A549 treated with AZD2906 at 1 μM for 4 hours (cell line): ENCODE data around the gene BBS2. TPM values are rescaled to one million over a fixed set of nuclear protein-coding genes. Genes with fewer than 3 reads are reported as not detected.

ENCODE experiments used
- total RNA-seq: library from RNA; stranded (reverse); fragments of 200-300 nt; extraction: Qiagen RNA extraction; gene quantifications from 5 replicates; pipeline ENCODE4 v1.2.3, GENCODE V29; 2022

Gene BBS2, protein sequence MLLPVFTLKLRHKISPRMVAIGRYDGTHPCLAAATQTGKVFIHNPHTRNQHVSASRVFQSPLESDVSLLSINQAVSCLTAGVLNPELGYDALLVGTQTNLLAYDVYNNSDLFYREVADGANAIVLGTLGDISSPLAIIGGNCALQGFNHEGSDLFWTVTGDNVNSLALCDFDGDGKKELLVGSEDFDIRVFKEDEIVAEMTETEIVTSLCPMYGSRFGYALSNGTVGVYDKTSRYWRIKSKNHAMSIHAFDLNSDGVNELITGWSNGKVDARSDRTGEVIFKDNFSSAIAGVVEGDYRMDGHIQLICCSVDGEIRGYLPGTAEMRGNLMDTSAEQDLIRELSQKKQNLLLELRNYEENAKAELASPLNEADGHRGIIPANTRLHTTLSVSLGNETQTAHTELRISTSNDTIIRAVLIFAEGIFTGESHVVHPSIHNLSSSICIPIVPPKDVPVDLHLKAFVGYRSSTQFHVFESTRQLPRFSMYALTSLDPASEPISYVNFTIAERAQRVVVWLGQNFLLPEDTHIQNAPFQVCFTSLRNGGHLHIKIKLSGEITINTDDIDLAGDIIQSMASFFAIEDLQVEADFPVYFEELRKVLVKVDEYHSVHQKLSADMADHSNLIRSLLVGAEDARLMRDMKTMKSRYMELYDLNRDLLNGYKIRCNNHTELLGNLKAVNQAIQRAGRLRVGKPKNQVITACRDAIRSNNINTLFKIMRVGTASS
- total RNA-seq = 15.8 to 32.7 TPM (median 22.1 TPM) in 5 replicates

DNA sequence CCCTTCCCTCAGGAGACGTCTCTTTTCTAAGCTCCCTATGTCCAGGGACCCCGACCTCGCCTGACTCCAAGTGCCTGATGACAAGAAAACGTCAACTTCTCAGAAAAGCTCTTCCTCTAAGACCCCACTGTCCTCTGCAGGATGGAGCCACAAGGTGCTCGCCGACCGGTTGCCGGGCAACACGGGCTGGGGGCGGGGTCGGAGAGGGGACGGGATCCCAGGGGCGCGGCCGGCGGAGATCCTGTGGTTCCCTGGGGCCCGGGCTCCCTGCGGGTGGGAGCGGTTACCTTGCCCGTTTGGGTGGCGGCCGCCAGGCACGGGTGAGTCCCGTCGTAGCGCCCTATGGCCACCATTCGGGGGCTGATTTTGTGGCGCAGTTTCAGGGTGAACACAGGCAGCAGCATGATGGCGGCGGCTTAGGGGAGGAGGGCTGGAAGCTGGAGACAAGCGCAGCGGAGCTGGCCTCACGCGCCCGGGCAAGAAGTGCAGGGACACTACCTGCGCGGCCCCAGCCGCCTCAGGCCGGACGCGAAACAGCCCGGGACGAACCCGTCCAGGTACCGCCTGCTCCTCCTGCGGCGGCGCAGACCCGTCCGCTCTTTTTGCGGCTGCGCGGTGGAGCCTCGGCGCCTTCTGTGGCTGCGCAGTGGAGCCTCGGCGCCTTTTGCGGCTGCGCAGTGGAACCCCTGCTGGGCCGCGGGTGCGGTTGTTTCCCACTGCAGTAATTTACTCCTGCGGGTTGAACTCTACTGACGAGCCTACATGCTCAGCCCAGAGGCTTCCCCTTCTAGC lies at the start of gene BBS2:
BBS2 (minus strand) TSS at position 566 of the 792 bp plus-strand sequence; CDS start at position 404, 162 bp downstream.

DNA sequence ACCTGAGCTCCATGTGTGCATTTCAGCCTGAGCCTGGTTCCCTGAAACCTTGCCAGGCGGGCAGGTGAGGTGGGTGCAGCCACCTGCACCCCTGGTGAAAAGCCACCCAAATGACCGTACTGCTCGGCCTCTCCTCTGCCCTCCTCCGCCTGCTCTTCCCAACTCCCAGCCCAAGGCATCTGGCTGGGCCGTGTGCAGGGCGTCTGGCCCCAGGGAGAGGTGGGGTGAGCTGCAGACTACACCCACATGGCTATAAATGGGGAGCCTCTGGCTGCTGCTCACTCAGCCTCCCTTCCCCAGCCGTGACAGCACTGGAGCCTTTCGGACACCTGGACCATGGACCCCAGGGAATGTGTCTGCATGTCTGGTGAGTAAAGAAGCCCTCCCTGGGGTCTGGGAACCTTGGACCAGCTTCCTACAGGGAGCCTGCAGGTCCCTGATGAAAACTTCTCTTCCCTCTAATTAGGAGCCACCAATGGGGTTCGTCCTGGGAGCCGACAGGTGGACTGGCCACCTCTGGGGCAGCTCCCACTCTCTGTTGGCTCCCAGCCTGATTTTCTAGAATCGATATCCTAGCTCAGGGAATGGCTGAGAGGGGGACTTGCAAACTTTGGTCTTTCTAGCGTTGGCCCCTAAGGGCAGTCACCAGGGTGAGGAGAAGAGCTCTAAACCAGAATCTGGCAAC lies 45.1 kb upstream of the BBS2 start, which contains the start of gene MT4:
MT4 (plus strand) TSS at position 281 of the 685 bp plus-strand sequence; CDS start at position 337, 56 bp downstream.

DNA sequence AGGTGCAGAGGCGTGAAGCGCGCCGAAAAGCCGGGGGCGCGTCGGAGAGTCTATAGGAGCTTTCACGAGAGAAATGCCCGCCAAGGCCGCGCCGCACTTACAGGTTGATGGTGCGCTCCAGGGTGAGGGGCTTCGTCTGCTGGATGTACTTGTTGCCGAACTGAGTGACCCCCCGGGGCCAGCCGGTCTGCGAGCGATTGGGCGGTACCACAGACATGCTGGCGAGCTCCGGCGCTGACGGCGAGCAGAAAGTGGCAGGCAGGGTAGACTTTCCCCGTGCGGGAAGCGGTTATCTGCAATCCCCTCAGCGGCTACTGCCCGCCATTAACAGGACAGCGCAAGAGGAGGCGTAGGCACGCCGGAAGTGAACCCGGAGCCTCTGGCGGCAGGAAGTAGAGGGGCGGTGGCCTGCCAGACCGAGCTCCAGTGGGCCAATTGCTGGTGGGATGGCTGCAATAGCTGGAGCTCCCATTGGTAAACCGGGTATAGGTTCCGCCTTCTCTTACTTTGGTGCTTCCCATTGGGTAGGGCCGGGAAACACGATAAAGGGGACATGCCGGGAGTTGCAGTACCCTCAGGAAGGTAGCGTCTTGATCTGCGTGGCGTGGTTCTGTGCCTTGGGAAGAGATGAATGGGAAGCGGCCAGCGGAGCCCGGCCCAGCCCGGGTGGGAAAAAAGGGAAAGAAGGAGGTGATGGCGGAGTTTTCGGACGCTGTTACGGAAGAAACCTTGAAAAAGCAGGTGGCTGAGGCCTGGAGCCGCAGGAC lies 68.7 kb downstream of the BBS2 start, which contains the start of the genes NUDT21 and OGFOD1:
NUDT21 (minus strand) TSS at position 347 of the 767 bp plus-strand sequence; CDS start at position 217, 130 bp downstream.
OGFOD1 (plus strand) TSS at position 569 of the 767 bp plus-strand sequence; CDS start at position 628, 59 bp downstream.

Other genes starting within 250 kb of the BBS2 start
- 65.1 to 70.7 TPM (median 67.4 TPM) in 5 replicates for gene AMFR, start 94.5 kb downstream of the BBS2 start, total RNA-seq
- 104 to 124 TPM (median 111 TPM) in 5 replicates for gene NUDT21, start 68.7 kb downstream of the BBS2 start, total RNA-seq
- 70.3 to 110 TPM (median 77.4 TPM) in 5 replicates for gene OGFOD1, start 68.5 kb downstream of the BBS2 start, total RNA-seq
- gene MT4, start 45.0 kb upstream of the BBS2 start, total RNA-seq = not detected in 5 replicates
- 0.41 to 0.88 TPM (median 0.79 TPM) in 5 replicates for gene MT3, start 69.5 kb upstream of the BBS2 start, total RNA-seq
- gene MT2A, start 88.6 kb upstream of the BBS2 start, total RNA-seq = 2,240 to 3,417 TPM (median 2,786 TPM) in 5 replicates
- 0.15 to 0.21 TPM in 2 of 5 replicates, not detected in the others for gene MT1E, start 105.8 kb upstream of the BBS2 start, total RNA-seq
- 0.09 to 0.17 TPM in 2 of 5 replicates, not detected in the others for gene MT1M, start 112.6 kb upstream of the BBS2 start, total RNA-seq
- gene MT1A, start 118.6 kb upstream of the BBS2 start, total RNA-seq = 30.1 to 42.3 TPM (median 34.0 TPM) in 5 replicates
- 0.38 to 0.92 TPM (median 0.76 TPM) in 4 of 5 replicates, not detected in the other for gene MT1B, start 131.9 kb upstream of the BBS2 start, total RNA-seq
- gene MT1F, start 137.9 kb upstream of the BBS2 start, total RNA-seq = 16.6 to 30.8 TPM (median 20.1 TPM) in 5 replicates
- gene MT1G, start 148.0 kb upstream of the BBS2 start, total RNA-seq = not detected in 5 replicates
- not detected in 5 replicates for gene MT1H, start 149.8 kb upstream of the BBS2 start, total RNA-seq
- gene MT1X, start 162.4 kb upstream of the BBS2 start, total RNA-seq = 569 to 951 TPM (median 792 TPM) in 5 replicates
- 82.1 to 106 TPM (median 104 TPM) in 5 replicates for gene NUP93, start 210.1 kb upstream of the BBS2 start, total RNA-seq